Measurements from ENCODE around the gene HMOX1. TPM values are rescaled to one million over a fixed set of nuclear protein-coding genes. Genes with fewer than 3 reads are reported as not detected.
"Not testable (repeated sequence)": the region's sequence is repeated elsewhere in the genome, so short reads cannot be mapped to it uniquely, and the experiment has no call there.

The HMOX1 gene
- total RNA-seq, 2 experiments from 2014 or later = 5.2 to 7.3 TPM

- no peak for DNase-seq
- ATAC-seq (ENCODE audit: low read depth) = no peak
- Mint-ChIP-seq H3K27ac (peak overlapping the region; percentile 35), H3K9me3 (no peaks in the 10 kb centered on the region), H3K36me3 (peaks cover 16% of the 10 kb centered on the region), H3K4me3 (no peak overlapping the region), H3K4me1 (peaks cover 1% of the 10 kb centered on the region), H3K27me3 (no peaks in the 10 kb centered on the region)
- POLR2A ChIA-PET = no interaction called here
These were observed 45.3 kb downstream of the HMOX1 start for GRCh38 chr22:35425971-35426800.

- POLR2A ChIA-PET = interaction anchor here (0.9 to 1.1 kb wide), 2 partner anchors 8 to 17 kb away, joined by 3 read pairs; no protein-coding TSS in a partner anchor
- H3K36me3 Mint-ChIP-seq = peaks cover 22% of the 10 kb centered on the region
- peak overlapping the region; percentile 35 for H3K27ac Mint-ChIP-seq
- H3K4me1 Mint-ChIP-seq = no peaks in the 10 kb centered on the region
- H3K9me3 Mint-ChIP-seq = no peaks in the 10 kb centered on the region
- no peak for ATAC-seq (ENCODE audit: low read depth)
- H3K27me3 Mint-ChIP-seq = no peaks in the 10 kb centered on the region
- DNase-seq = no peak
- no peak overlapping the region for H3K4me3 Mint-ChIP-seq
These were observed 45.9 kb downstream of the HMOX1 start for GRCh38 chr22:35426801-35427140.

GRCh38 chr22:35430897-35431322 is 50.0 kb downstream of the HMOX1 start:
- no peak overlapping the region for H3K27ac Mint-ChIP-seq
- peak; percentile 59 for ATAC-seq (ENCODE audit: low read depth)
- H3K9me3 Mint-ChIP-seq = peaks cover 3% of the 10 kb centered on the region
- peak; percentile 72 for DNase-seq
- no peaks in the 10 kb centered on the region for H3K27me3 Mint-ChIP-seq
- H3K4me1 Mint-ChIP-seq = no peaks in the 10 kb centered on the region
- H3K4me3 Mint-ChIP-seq = no peak overlapping the region
- POLR2A ChIA-PET = no interaction called here
- H3K36me3 Mint-ChIP-seq = peaks cover 43% of the 10 kb centered on the region

- Mint-ChIP-seq H3K27ac (no peak overlapping the region), H3K4me1 (no peaks in the 10 kb centered on the region), H3K4me3 (no peak overlapping the region), H3K36me3 (peaks cover 48% of the 10 kb centered on the region), H3K9me3 (peaks cover 3% of the 10 kb centered on the region), H3K27me3 (no peaks in the 10 kb centered on the region)
- POLR2A ChIA-PET = no interaction called here
- ATAC-seq (ENCODE audit: low read depth) (no peak), DNase-seq (no peak)
These were observed 50.8 kb downstream of the HMOX1 start for GRCh38 chr22:35431483-35432227.

GRCh38 chr22:35432228-35432905 is 51.5 kb downstream of the HMOX1 start:
- Mint-ChIP-seq H3K9me3 (peaks cover 3% of the 10 kb centered on the region), H3K4me1 (no peaks in the 10 kb centered on the region), H3K36me3 (peaks cover 49% of the 10 kb centered on the region), H3K4me3 (no peak overlapping the region), H3K27ac (no peak overlapping the region), H3K27me3 (no peaks in the 10 kb centered on the region)
- POLR2A ChIA-PET = no interaction called here
- ATAC-seq (ENCODE audit: low read depth) (no peak), DNase-seq (no peak)

- ATAC-seq (ENCODE audit: low read depth) = no peak
- H3K27ac Mint-ChIP-seq = no peak overlapping the region
- H3K27me3 Mint-ChIP-seq = no peaks in the 10 kb centered on the region
- peaks cover 3% of the 10 kb centered on the region for H3K9me3 Mint-ChIP-seq
- DNase-seq = no peak
- no peak overlapping the region for H3K4me3 Mint-ChIP-seq
- H3K4me1 Mint-ChIP-seq = no peaks in the 10 kb centered on the region
- POLR2A ChIA-PET = interaction anchor here (1.2 kb wide), 1 partner anchor 20 kb away, joined by 3 read pairs; no protein-coding TSS in a partner anchor
- H3K36me3 Mint-ChIP-seq = peaks cover 65% of the 10 kb centered on the region
These were observed 53.3 kb downstream of the HMOX1 start for GRCh38 chr22:35434061-35434710.

- H3K36me3 Mint-ChIP-seq = peaks cover 66% of the 10 kb centered on the region
- H3K4me1 Mint-ChIP-seq = no peaks in the 10 kb centered on the region
- H3K27me3 Mint-ChIP-seq = no peaks in the 10 kb centered on the region
- ATAC-seq (ENCODE audit: low read depth) = no peak
- no peak overlapping the region for H3K4me3 Mint-ChIP-seq
- POLR2A ChIA-PET = no interaction called here
- DNase-seq = no peak
- H3K9me3 Mint-ChIP-seq = peaks cover 3% of the 10 kb centered on the region
- H3K27ac Mint-ChIP-seq = no peak overlapping the region
These were observed 54.4 kb downstream of the HMOX1 start for GRCh38 chr22:35435201-35435740.

GRCh38 chr22:35436421-35436820 is 55.5 kb downstream of the HMOX1 start:
- peaks cover 3% of the 10 kb centered on the region for H3K9me3 Mint-ChIP-seq
- ATAC-seq (ENCODE audit: low read depth) (no peak), DNase-seq (no peak)
- no peaks in the 10 kb centered on the region for H3K27me3 Mint-ChIP-seq
- no peaks in the 10 kb centered on the region for H3K4me1 Mint-ChIP-seq
- H3K27ac Mint-ChIP-seq = no peak overlapping the region
- H3K36me3 Mint-ChIP-seq = peaks cover 64% of the 10 kb centered on the region
- POLR2A ChIA-PET = no interaction called here
- H3K4me3 Mint-ChIP-seq = no peak overlapping the region

GRCh38 chr22:35437049-35437448 is 56.2 kb downstream of the HMOX1 start:
- POLR2A ChIA-PET = no interaction called here
- ATAC-seq (ENCODE audit: low read depth) = no peak
- Mint-ChIP-seq H3K27me3 (no peaks in the 10 kb centered on the region), H3K27ac (no peak overlapping the region), H3K9me3 (peaks cover 3% of the 10 kb centered on the region), H3K36me3 (peaks cover 58% of the 10 kb centered on the region), H3K4me1 (no peaks in the 10 kb centered on the region), H3K4me3 (no peak overlapping the region)
- DNase-seq = no peak

- H3K27ac Mint-ChIP-seq; ATAC-seq (ENCODE audit: low read depth); DNase-seq; H3K27me3 Mint-ChIP-seq; POLR2A ChIA-PET; H3K9me3 Mint-ChIP-seq; H3K4me3 Mint-ChIP-seq; H3K4me1 Mint-ChIP-seq: not testable (repeated sequence)
- H3K36me3 Mint-ChIP-seq = peaks cover 41% of the 10 kb centered on the region
These were observed 57.9 kb downstream of the HMOX1 start for GRCh38 chr22:35438673-35439364.

GRCh38 chr22:35439365-35439717 is 58.4 kb downstream of the HMOX1 start:
- DNase-seq (no peak), ATAC-seq (ENCODE audit: low read depth) (no peak)
- Mint-ChIP-seq H3K4me3 (no peak overlapping the region), H3K4me1 (peaks cover 3% of the 10 kb centered on the region), H3K36me3 (peaks cover 36% of the 10 kb centered on the region), H3K27me3 (no peaks in the 10 kb centered on the region), H3K9me3 (no peaks in the 10 kb centered on the region), H3K27ac (no peak overlapping the region)
- POLR2A ChIA-PET = no interaction called here

GRCh38 chr22:35440129-35440528 is 59.2 kb downstream of the HMOX1 start:
- no peaks in the 10 kb centered on the region for H3K27me3 Mint-ChIP-seq
- no peak overlapping the region for H3K4me3 Mint-ChIP-seq
- DNase-seq (no peak), ATAC-seq (ENCODE audit: low read depth) (no peak)
- H3K36me3 Mint-ChIP-seq = peaks cover 29% of the 10 kb centered on the region
- POLR2A ChIA-PET = interaction anchor here (0.6 to 1.0 kb wide), 3 partner anchors 64 to 408 kb away, joined by 3 to 5 read pairs (median 4); no protein-coding TSS in a partner anchor
- no peak overlapping the region for H3K27ac Mint-ChIP-seq
- H3K4me1 Mint-ChIP-seq = peaks cover 3% of the 10 kb centered on the region
- no peaks in the 10 kb centered on the region for H3K9me3 Mint-ChIP-seq

All from activated naive CD8-positive, alpha-beta T cell treated with anti-CD3 and anti-CD28 coated beads, Interleukin-2, amount 10 ng/mL, durations not matched to agents 7 days and 5 days (primary cell).